ENCODE results near the gene THBD.

THBD gene

GRCh38 chr20:23007886-23008655, 41.4 kb downstream of the THBD start:
- DNase-seq, result no peak

DNA sequence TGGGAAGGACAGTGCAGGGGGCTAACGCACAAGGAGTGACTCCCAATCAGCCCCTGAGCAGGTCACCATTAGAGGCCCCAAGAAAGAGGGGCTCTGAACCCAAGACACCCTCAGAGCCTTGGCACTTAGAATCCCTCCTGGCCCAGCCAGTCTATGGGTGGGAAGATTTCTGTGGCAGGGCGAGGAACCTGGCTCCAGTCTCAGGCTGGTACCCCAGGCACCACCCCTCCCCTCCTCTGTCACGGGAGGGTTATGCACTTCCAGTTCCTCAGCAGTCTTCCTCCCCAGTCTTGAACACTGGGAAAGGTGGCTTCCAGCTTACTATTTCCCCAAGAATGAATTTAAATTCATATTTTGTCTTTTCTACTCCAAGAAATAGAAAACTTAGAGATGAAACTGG, 42.0 kb downstream of the THBD start:
- no peak for DNase-seq

- no peak for DNase-seq
Observed at GRCh38 chr20:23005776-23006175, 43.7 kb downstream of the THBD start.

DNA sequence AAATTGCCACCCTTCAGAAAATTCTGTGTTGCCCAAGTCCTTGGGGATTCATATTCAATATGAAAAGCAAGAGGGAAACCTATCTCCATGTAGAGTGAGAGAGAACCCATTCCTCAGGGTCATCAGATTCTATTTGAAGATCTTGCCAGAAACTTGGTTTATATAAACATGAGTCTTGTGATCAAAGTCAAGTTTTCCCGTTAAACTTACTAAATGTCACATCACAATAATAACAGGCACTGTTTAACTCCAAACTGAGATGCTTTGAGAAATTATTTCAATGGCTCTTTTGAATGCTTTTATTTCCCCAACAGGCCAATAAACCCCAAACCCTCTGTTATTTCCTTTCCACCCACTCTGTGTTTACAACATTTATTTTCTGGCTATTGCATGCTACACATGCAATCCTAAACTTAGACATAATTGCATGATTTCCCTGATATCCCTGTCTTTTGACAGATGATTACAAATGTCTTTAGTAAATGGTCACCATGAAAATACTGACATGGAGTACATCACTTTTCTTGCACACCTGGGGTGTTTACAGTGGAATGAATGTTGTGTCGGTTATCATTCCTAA, 45.5 kb downstream of the THBD start:
- DNase-seq, result no peak

GRCh38 chr20:23003077-23003635, 46.3 kb downstream of the THBD start:
- no peak for DNase-seq

DNA sequence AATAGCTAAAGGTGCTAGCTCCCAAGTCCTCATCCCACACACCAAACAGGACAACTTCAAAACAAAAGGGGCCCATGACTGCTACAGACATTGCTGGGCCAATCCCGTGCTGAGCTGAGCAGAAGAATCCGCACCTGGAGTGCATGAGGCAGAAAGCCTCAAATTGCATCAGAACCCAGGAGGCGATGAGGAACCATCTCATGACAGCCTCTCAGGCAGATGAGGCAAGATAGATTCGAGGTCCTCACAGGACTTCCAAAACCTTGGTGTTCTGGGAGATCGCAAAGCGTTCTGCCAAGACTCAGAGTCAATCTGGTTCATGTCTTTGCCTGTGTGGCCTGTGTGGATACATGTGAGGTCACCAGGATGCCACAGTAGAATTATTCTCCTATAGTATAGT, 47.2 kb downstream of the THBD start:
- no peak for DNase-seq

- no peak for DNase-seq
Observed at GRCh38 chr20:23000232-23000947, 49.1 kb downstream of the THBD start.

GRCh38 chr20:22999756-23000155, 49.7 kb downstream of the THBD start:
- no peak for DNase-seq

GRCh38 chr20:22998476-22998875, 51.0 kb downstream of the THBD start:
- no peak for DNase-seq

- DNase-seq, result no peak
Observed at GRCh38 chr20:22995923-22996322, 53.5 kb downstream of the THBD start.
